Stomach (tissue), 4 donors: ENCODE measurements around the gene CD300LD.

Experiments used
- CTCF ChIP-seq, 7 experiments: fragments of 450-650 bp in 4 of 7; fragments of 200-600 bp in 3 of 7; sonication (generic) in 3 of 7; IDR thresholded peaks; one replicate each; pipeline ENCODE4 v1.5.1; 2016 to 2019; ENCODE audit warnings: antibody characterized with exemption in 7 of 7, control low read depth in 2 of 7, mild to moderate bottlenecking in 1 of 7
- POLR2A ChIP-seq, 4 donors: fragments of 450-650 bp; IDR thresholded peaks; one replicate each; pipeline ENCODE4 v1.6.1; 2016; ENCODE audit warnings: antibody characterized with exemption in 4 of 4, control low read depth in 2 of 4, mild to moderate bottlenecking in 1 of 4, moderate library complexity in 1 of 4
- POLR2AphosphoS5 ChIP-seq, 3 donors: sonication (generic); formaldehyde crosslinking; IDR thresholded peaks; one replicate each; pipeline ENCODE4 v1.6.1; 2016; ENCODE audit warnings: antibody characterized with exemption in 3 of 3

DNA sequence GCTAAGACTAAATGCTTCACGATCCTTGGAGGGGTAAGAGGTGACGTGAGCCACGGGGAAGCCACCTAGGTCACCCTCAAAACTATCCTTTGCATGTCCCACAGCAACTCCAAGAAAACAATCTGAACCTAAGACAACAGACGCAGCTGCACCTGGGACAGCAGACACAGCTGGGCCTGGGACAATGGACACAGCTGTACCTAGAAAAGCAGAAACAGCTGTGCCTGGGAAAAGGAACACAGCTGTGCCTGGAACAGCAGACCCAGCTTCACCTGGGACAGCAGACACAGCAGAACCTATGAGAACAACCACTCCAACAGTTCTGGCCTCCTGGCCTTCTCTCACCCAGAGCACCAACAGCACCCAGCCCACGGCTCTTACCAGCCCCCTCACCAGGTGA, 11.7 kb upstream of the CD300LD start:
- TF ChIP-seq CTCF (IDR thresholded peaks at IDR 0.05) (no peak), POLR2A (IDR thresholded peaks at IDR 0.05) (no peak), POLR2AphosphoS5 (IDR thresholded peaks at IDR 0.05) (no peak)
